ENCODE measurements around the gene ABCB8. TPM values are rescaled to one million over a fixed set of nuclear protein-coding genes. Genes with fewer than 3 reads are reported as not detected.

Gene ABCB8
- total and polyA plus RNA-seq, 2 of the 8 experiments (the other 6 are each of a cell fraction or from before 2014, with no cell fraction given), result 17.7 to 27.0 TPM

DNA sequence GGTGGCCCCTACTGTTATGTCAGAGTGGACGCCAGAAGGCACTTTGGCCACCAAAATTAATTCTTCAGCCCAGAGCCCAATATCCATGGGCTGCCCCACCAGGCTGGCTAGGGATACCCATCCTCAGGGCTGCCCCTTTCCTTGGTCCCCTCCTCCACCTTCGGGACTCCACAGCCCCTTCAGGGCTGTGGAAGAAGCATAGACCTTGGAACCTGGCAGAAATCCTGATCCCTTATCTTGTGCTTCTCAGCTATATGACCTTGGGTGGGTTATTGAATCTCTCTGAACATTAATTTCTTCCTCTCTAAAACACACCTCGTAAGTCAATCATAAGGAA, 55.5 kb downstream of the ABCB8 start:
- Histone ChIP-seq H3K9ac (replicated peaks in 1 of 4; ENCODE audit: extremely low read depth in 1 of 4, low read depth in 3 of 4, low read length in 3 of 4) (no peak overlapping the region), H4K8ac (ENCODE audit: extremely low read depth, insufficient read depth, low read length) (no peak overlapping the region; the same call in 1 of the 2 replicates), H3K23me2 (ENCODE audit: low read depth, low read length) (peaks cover 38% of the 10 kb centered on the region), H2BK120ac (replicated peaks; ENCODE audit: low read depth, low read length) (no peak overlapping the region), H3K79me1 (ENCODE audit: low read depth, low read length) (peaks cover 12% of the 10 kb centered on the region), H3K27me3 (replicated peaks in 1 of 4; ENCODE audit: control insufficient read depth in 3 of 4, extremely low read depth in 1 of 4, insufficient read depth in 3 of 4, low read length in 3 of 4) (peaks cover 0 to 25% (median 14%) of the 10 kb centered on the region in 4 experiments; a peak in 6 of 7 replicates), H3K14ac (ENCODE audit: insufficient read length) (no peak overlapping the region), H2BK20ac (ENCODE audit: low read length) (no peak overlapping the region), H4K91ac (replicated peaks; ENCODE audit: insufficient read length, low read length) (no peak overlapping the region), H2AFZ (ENCODE audit: low read length) (no peak overlapping the region; the same call in 1 of the 2 replicates), H3K56ac (replicated peaks; ENCODE audit: insufficient read length, low read depth, low read length) (no peak overlapping the region), H3K4me3 (ENCODE audit: extremely low read depth in 1 of 4, insufficient read depth in 2 of 4, low read depth in 3 of 4, low read length in 4 of 4) (peak overlapping the region; percentile 48 to 85 (median 68)), H3K4me2 (ENCODE audit: insufficient read depth in 1 of 2, low read depth in 2 of 2, low read length in 2 of 2) (peak overlapping the region; percentile 90 to 95), H2BK5ac (ENCODE audit: low read depth, low read length) (no peak overlapping the region), H3K79me2 (ENCODE audit: control insufficient read depth in 1 of 2, insufficient read depth in 2 of 2, low read length in 2 of 2) (peaks cover 0 to 21% of the 10 kb centered on the region in 2 experiments; a peak in 1 of 4 replicates), H4K5ac (ENCODE audit: insufficient read length, low read depth, low read length) (no peak overlapping the region), H2BK12ac (ENCODE audit: low read depth, low read length) (peak overlapping the region; percentile 80; the same call in 1 of the 2 replicates), H4K20me1 (replicated peaks in 1 of 2; ENCODE audit: control insufficient read depth in 1 of 2, insufficient read depth in 2 of 2, low read length in 2 of 2) (peaks cover 17 to 20% of the 10 kb centered on the region in 2 experiments), H3K18ac (ENCODE audit: extremely low read depth, low read length) (no peak overlapping the region), H2AK5ac (ENCODE audit: low read depth, low read length) (no peak overlapping the region), H3K27ac (ENCODE audit: low read depth, low read length) (no peak overlapping the region), H3K36me3 (ENCODE audit: control insufficient read depth in 2 of 4, insufficient read depth in 4 of 4, low read length in 3 of 4) (no peaks in the 10 kb centered on the region), H3K9me3 (ENCODE audit: insufficient read depth in 2 of 2, low read depth in 1 of 2, low read length in 1 of 2) (no peaks in the 10 kb centered on the region), H3K4ac (replicated peaks; ENCODE audit: insufficient read length, low read depth, low read length) (peak overlapping the region; percentile 53), H2BK15ac (ENCODE audit: low read length) (no peak overlapping the region; the same call in 1 of the 2 replicates), H3K23ac (ENCODE audit: insufficient read length) (no peak overlapping the region), H3K4me1 (replicated peaks in 1 of 4; ENCODE audit: control insufficient read depth in 3 of 4, insufficient read depth in 4 of 4, low read length in 3 of 4) (peaks cover 3 to 55% (median 30%) of the 10 kb centered on the region in 4 experiments)
- DNase-seq (ENCODE audit: low read depth in 1 of 2, low spot score in 2 of 2) (no peak), FAIRE-seq (no peak)
- POLR2A ChIA-PET (ENCODE audit: partially characterized antibody), result interaction anchor here (1.7 to 2.7 kb wide), 3 partner anchors 20 to 27 kb away, joined by 3 to 13 read pairs (median 5); no protein-coding TSS in a partner anchor
- CTCF ChIA-PET (ENCODE audit: partially characterized antibody), result interaction anchor here (1.3 to 15.1 kb wide), 3 partner anchors 18 to 65 kb away, joined by 3 to 448 read pairs (median 17); no protein-coding TSS in a partner anchor
- WGBS, 2 experiments (ENCODE audit: extremely low coverage in 1 of 2, insufficient coverage in 1 of 2, insufficient read length in 1 of 2, insufficient replicate concordance in 2 of 2, low coverage in 1 of 2, low lambda C conversion rate in 2 of 2, missing lambda C conversion rate in 1 of 2), result 43% methylated on average over 3 of the region's 3 CpGs; no CpG with 5 or more reads in 1 of the 2 experiments
- no peak for TF ChIP-seq TAF1 (IDR thresholded peaks at IDR 0.05; ENCODE audit: low read depth, low read length)
- no peak for TF ChIP-seq TEAD4 (IDR thresholded peaks at IDR 0.05; ENCODE audit: low read depth, low read length)
- no peak for TF ChIP-seq SP1 (IDR thresholded peaks at IDR 0.05; ENCODE audit: low read depth, low read length)
- TF ChIP-seq CREB1 (IDR thresholded peaks at IDR 0.05), result no peak; the same call in 1 of the 2 replicates
- TF ChIP-seq KDM4A (IDR thresholded peaks at IDR 0.05; ENCODE audit: low read depth, low read length, severe bottlenecking), result no peak
- TF ChIP-seq ATF2 (IDR thresholded peaks at IDR 0.05; ENCODE audit: low read length), result no peak
- TF ChIP-seq POLR2A (IDR thresholded peaks at IDR 0.05; ENCODE audit: control extremely low read depth in 1 of 2, low read depth in 2 of 2, low read length in 2 of 2), result no peak
- TF ChIP-seq ATF3 (IDR thresholded peaks at IDR 0.05; ENCODE audit: insufficient read depth, low read depth, low read length), result no peak
- no peak for TF ChIP-seq USF2 (IDR thresholded peaks at IDR 0.05; ENCODE audit: low read length)
- TF ChIP-seq SUZ12 (IDR thresholded peaks at IDR 0.05; ENCODE audit: low read length), result no peak
- TF ChIP-seq SIRT6 (IDR thresholded peaks at IDR 0.05; ENCODE audit: low read length), result no peak
- no peak for TF ChIP-seq YY1 (IDR thresholded peaks at IDR 0.05; ENCODE audit: low read depth, low read length)
